ENCODE results near the gene TPPP3. TPM values are rescaled to one million over a fixed set of nuclear protein-coding genes. Genes with fewer than 3 reads are reported as not detected.
"Not testable (repeated sequence)": the region's sequence is repeated elsewhere in the genome, so short reads cannot be mapped to it uniquely, and the experiment has no call there.

TPPP3 gene
- polyA plus RNA-seq, 1 of the 3 experiments (the other 2 are of a cell fraction): 33.5 TPM

DNA sequence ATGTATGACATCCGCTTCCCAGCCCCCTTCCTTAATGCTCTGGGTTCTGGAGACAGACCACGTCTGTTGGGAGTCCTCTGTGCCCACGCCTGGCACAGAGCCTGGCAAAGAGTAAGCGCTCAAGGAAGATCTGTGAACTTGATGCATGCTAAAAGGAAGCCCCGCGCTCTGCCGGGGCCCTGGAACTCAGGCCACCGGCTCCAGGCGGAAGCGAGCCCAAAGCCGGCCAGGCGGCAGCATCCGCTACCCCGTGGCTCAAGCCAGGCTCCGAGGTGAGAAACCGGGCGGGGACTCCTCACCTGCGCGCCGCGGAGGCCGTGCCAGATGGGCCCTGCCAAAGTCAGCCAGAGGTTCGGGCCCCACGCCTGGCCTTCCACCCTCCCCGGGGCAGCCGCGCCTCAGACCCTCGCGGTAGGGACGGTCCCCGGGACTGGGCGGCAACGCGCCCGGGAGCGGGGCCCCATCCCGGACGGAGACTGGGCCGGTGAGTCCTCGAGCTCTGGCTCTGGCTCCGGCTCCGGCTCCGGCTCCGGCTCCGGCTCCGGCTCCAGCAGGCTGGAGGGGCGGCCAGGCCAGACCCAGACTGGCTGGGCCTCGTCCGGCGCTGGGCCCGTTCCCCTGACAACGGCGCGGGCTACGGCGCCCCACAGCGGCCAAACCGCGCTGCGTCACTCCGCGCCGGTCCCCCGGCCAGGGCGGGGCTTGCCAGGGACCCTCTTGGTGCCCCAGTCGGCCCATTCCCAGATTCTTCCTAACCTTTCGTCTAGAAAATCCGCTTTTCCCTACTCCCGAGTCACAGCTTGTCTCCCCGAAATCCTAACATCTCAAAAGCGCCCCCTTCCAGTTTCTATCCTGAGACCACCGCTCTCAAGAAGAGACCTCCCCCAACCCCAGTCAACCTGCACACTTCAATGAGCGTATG, 22.8 kb upstream of the TPPP3 start, which contains the start of gene ZDHHC1 (continued):
- TF ChIP-seq, protein P1, sequence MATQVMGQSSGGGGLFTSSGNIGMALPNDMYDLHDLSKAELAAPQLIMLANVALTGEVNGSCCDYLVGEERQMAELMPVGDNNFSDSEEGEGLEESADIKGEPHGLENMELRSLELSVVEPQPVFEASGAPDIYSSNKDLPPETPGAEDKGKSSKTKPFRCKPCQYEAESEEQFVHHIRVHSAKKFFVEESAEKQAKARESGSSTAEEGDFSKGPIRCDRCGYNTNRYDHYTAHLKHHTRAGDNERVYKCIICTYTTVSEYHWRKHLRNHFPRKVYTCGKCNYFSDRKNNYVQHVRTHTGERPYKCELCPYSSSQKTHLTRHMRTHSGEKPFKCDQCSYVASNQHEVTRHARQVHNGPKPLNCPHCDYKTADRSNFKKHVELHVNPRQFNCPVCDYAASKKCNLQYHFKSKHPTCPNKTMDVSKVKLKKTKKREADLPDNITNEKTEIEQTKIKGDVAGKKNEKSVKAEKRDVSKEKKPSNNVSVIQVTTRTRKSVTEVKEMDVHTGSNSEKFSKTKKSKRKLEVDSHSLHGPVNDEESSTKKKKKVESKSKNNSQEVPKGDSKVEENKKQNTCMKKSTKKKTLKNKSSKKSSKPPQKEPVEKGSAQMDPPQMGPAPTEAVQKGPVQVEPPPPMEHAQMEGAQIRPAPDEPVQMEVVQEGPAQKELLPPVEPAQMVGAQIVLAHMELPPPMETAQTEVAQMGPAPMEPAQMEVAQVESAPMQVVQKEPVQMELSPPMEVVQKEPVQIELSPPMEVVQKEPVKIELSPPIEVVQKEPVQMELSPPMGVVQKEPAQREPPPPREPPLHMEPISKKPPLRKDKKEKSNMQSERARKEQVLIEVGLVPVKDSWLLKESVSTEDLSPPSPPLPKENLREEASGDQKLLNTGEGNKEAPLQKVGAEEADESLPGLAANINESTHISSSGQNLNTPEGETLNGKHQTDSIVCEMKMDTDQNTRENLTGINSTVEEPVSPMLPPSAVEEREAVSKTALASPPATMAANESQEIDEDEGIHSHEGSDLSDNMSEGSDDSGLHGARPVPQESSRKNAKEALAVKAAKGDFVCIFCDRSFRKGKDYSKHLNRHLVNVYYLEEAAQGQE (IDR thresholded peaks at IDR 0.05; ENCODE audit: low read depth, low read length): 0 out of 2 replicates have a peak, but pooled peaks have one; percentile 33
- no peak; the same call in 1 of the 2 replicates for TF ChIP-seq POLR2AphosphoS5 (IDR thresholded peaks at IDR 0.05; ENCODE audit: low read depth, low read length)
- no peak for TF ChIP-seq GABPA (IDR thresholded peaks at IDR 0.05; ENCODE audit: low read depth)
- peak; percentile 65; the same call in 1 of the 2 replicates for TF ChIP-seq SIN3A (IDR thresholded peaks at IDR 0.05; ENCODE audit: borderline replicate concordance, low read depth, low read length)
- TF ChIP-seq RCOR1 (IDR thresholded peaks at IDR 0.05; ENCODE audit: low read length): no peak
- TF ChIP-seq RAD21 (IDR thresholded peaks at IDR 0.05; ENCODE audit: low read length): peak; percentile 70
- no peak for TF ChIP-seq FOXJ3 (CRISPR knock-in tag; IDR thresholded peaks at IDR 0.05)
- TF ChIP-seq FOSL2 (IDR thresholded peaks at IDR 0.05; ENCODE audit: borderline replicate concordance, low read depth): no peak
- TF ChIP-seq YY1 (IDR thresholded peaks at IDR 0.05; ENCODE audit: low read depth): no peak
- no peak for TF ChIP-seq ELF1 (IDR thresholded peaks at IDR 0.05)
- no peak for TF ChIP-seq EP300 (IDR thresholded peaks at IDR 0.05; ENCODE audit: borderline replicate concordance in 1 of 2, low read depth in 1 of 2, low read length in 1 of 2)
- no peak for TF ChIP-seq JUND (IDR thresholded peaks at IDR 0.05)
- TF ChIP-seq NRF1 (IDR thresholded peaks at IDR 0.05; ENCODE audit: low read depth, low read length): no peak
- TF ChIP-seq, protein P2, sequence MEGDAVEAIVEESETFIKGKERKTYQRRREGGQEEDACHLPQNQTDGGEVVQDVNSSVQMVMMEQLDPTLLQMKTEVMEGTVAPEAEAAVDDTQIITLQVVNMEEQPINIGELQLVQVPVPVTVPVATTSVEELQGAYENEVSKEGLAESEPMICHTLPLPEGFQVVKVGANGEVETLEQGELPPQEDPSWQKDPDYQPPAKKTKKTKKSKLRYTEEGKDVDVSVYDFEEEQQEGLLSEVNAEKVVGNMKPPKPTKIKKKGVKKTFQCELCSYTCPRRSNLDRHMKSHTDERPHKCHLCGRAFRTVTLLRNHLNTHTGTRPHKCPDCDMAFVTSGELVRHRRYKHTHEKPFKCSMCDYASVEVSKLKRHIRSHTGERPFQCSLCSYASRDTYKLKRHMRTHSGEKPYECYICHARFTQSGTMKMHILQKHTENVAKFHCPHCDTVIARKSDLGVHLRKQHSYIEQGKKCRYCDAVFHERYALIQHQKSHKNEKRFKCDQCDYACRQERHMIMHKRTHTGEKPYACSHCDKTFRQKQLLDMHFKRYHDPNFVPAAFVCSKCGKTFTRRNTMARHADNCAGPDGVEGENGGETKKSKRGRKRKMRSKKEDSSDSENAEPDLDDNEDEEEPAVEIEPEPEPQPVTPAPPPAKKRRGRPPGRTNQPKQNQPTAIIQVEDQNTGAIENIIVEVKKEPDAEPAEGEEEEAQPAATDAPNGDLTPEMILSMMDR (IDR thresholded peaks at IDR 0.05): peak; percentile 56
- no peak for TF ChIP-seq RFX5 (IDR thresholded peaks at IDR 0.05; ENCODE audit: low read length)
- no peak for TF ChIP-seq GATA2 (CRISPR knock-in tag; IDR thresholded peaks at IDR 0.05)
- TF ChIP-seq, protein P3, sequence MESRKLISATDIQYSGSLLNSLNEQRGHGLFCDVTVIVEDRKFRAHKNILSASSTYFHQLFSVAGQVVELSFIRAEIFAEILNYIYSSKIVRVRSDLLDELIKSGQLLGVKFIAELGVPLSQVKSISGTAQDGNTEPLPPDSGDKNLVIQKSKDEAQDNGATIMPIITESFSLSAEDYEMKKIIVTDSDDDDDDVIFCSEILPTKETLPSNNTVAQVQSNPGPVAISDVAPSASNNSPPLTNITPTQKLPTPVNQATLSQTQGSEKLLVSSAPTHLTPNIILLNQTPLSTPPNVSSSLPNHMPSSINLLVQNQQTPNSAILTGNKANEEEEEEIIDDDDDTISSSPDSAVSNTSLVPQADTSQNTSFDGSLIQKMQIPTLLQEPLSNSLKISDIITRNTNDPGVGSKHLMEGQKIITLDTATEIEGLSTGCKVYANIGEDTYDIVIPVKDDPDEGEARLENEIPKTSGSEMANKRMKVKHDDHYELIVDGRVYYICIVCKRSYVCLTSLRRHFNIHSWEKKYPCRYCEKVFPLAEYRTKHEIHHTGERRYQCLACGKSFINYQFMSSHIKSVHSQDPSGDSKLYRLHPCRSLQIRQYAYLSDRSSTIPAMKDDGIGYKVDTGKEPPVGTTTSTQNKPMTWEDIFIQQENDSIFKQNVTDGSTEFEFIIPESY (IDR thresholded peaks at IDR 0.05; ENCODE audit: borderline replicate concordance, low read depth): no peak
- TF ChIP-seq EZH2phosphoT487 (IDR thresholded peaks at IDR 0.05; ENCODE audit: borderline replicate concordance, low read depth): no peak
- TF ChIP-seq TAF1 (IDR thresholded peaks at IDR 0.05; ENCODE audit: borderline replicate concordance, low read depth, low read length): no peak

DNA sequence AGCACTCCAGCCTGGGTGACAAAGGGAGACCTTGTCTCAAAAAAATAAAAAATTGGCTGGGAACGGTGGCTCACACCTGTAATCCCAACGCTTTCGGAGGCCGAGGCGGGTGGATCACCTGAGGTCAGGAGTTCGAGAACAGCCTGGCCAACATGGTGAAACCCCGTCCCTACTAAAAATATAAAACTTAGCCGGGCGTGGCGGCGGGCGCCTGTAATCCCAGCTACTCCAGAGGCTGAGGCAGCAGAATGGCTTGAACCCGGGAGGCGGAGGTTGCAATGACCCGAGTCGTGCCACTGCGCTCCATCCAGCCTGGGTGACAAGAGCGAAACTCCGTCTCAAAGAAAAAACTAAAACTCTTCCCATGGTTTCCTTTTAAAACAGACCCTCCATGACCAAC, 22.1 kb upstream of the TPPP3 start:
- peak overlapping the region; percentile 94 for H3K9ac ChIP-seq
- H3K36me3 ChIP-seq (replicated peaks in 1 of 2; ENCODE audit: control insufficient read depth in 1 of 2, insufficient read depth in 2 of 2, low read length in 1 of 2); H3K27me3 ChIP-seq (ENCODE audit: insufficient read depth); H3K9me2 ChIP-seq; H3F3A ChIP-seq (replicated peaks; ENCODE audit: insufficient read depth); DNase-seq; H4K20me1 ChIP-seq (ENCODE audit: insufficient read depth); POLR2A ChIA-PET; H3K9me3 ChIP-seq; H3K4me1 ChIP-seq (ENCODE audit: control insufficient read depth in 1 of 2, insufficient read depth in 2 of 2, low read depth in 1 of 2, low read length in 1 of 2): not testable (repeated sequence)
- H3K79me2 ChIP-seq (ENCODE audit: insufficient read depth): peaks cover 57% of the 10 kb centered on the region
- WGBS (ENCODE audit: low lambda C conversion rate): 94% methylated on average over 12 of the region's 19 CpGs
- CTCF ChIA-PET: interaction anchor here (1.2 to 5.9 kb wide), 9 partner anchors 11 to 230 kb away, joined by 4 to 75 read pairs (median 6); partner anchors contain the start of genes ATP6V0D1, KCTD19 and LRRC36
- H3K27ac ChIP-seq (ENCODE audit: low read depth in 2 of 2, low read length in 1 of 2): peak overlapping the region; percentile 53 to 79; a peak in 3 of 4 replicates
- H2AFZ ChIP-seq (ENCODE audit: low read depth): peak overlapping the region; percentile 99; the same call in 1 of the 2 replicates
- H3K4me2 ChIP-seq: peak overlapping the region; percentile 93
- peak overlapping the region; percentile 64 to 66 for H3K4me3 ChIP-seq (ENCODE audit: low read depth in 2 of 2, low read length in 1 of 2)
